ENCODE measurements around the gene VWDE. TPM values are rescaled to one million over a fixed set of nuclear protein-coding genes. Genes with fewer than 3 reads are reported as not detected.

VWDE gene
- total and polyA plus RNA-seq, 2 donors (not counting 1 experiment from before 2014, with no cell fraction given), result not detected

DNA sequence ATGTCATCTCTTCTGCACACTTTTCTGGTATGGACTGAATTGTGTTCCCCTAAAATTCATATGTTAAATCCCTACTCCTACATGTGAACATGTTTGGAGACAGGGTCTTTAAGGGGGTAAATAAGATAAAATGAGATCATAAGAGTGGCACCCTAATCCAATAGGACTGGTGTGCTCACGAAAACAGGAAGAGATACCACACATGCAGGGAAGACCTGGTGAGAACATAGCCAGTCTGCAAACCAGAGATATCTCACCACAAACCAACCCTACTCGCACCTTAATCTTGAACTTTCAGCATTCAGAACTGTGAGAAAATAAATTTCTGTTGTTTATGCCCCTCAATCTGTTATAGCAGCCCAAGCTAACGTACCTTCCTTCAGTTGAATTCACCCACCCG lies 51.8 kb downstream of the VWDE start:
- Histone ChIP-seq H4K20me1 (ENCODE audit: control insufficient read depth, insufficient read depth, low read length, poor library complexity, severe bottlenecking) (no peaks in the 10 kb centered on the region), H3K9me3 (ENCODE audit: control extremely low read depth in 1 of 3, control insufficient read depth in 2 of 3, insufficient read depth in 1 of 3, low read length in 2 of 3) (no peaks in the 10 kb centered on the region), H3K79me2 (ENCODE audit: control insufficient read depth, insufficient read depth, low read length) (no peaks in the 10 kb centered on the region), H3K9ac (ENCODE audit: low read length) (no peak overlapping the region), H3K4me2 (replicated peaks; ENCODE audit: low read depth, low read length, poor library complexity, severe bottlenecking) (no peak overlapping the region), H3K4me1 (ENCODE audit: control insufficient read depth in 2 of 2, insufficient read depth in 2 of 2, low read length in 2 of 2) (no peaks in the 10 kb centered on the region), H3K4me3 (ENCODE audit: control extremely low read depth in 1 of 5, extremely low read depth in 1 of 5, insufficient read depth in 1 of 5, low read depth in 2 of 5, low read length in 4 of 5) (no peak overlapping the region), H3K27me3 (replicated peaks in 1 of 4; ENCODE audit: control extremely low read depth in 1 of 4, control insufficient read depth in 3 of 4, insufficient read depth in 4 of 4, low read length in 3 of 4) (no peaks in the 10 kb centered on the region), H3K36me3 (replicated peaks in 1 of 2; ENCODE audit: control extremely low read depth in 1 of 2, control insufficient read depth in 1 of 2, extremely low read depth in 1 of 2, insufficient read depth in 2 of 2, low read length in 1 of 2) (no peaks in the 10 kb centered on the region), H3K27ac (ENCODE audit: low read length in 2 of 2) (no peak overlapping the region), H2AFZ (ENCODE audit: insufficient read depth, low read depth, low read length, poor library complexity, severe bottlenecking) (no peak overlapping the region)
- TF ChIP-seq EZH2 (IDR thresholded peaks at IDR 0.05; ENCODE audit: borderline replicate concordance, insufficient read depth, low read depth, low read length, poor library complexity, severe bottlenecking), result no peak
- TF ChIP-seq, protein P1, sequence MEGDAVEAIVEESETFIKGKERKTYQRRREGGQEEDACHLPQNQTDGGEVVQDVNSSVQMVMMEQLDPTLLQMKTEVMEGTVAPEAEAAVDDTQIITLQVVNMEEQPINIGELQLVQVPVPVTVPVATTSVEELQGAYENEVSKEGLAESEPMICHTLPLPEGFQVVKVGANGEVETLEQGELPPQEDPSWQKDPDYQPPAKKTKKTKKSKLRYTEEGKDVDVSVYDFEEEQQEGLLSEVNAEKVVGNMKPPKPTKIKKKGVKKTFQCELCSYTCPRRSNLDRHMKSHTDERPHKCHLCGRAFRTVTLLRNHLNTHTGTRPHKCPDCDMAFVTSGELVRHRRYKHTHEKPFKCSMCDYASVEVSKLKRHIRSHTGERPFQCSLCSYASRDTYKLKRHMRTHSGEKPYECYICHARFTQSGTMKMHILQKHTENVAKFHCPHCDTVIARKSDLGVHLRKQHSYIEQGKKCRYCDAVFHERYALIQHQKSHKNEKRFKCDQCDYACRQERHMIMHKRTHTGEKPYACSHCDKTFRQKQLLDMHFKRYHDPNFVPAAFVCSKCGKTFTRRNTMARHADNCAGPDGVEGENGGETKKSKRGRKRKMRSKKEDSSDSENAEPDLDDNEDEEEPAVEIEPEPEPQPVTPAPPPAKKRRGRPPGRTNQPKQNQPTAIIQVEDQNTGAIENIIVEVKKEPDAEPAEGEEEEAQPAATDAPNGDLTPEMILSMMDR (IDR thresholded peaks at IDR 0.05), result no peak
- Mint-ChIP-seq H3K27me3 (no peaks in the 10 kb centered on the region), H3K4me1 (no peaks in the 10 kb centered on the region), H3K27ac (no peak overlapping the region), H3K9me3 (ENCODE audit: insufficient read depth) (peaks cover 2% of the 10 kb centered on the region), H3K4me3 (no peak overlapping the region)
- DNase-seq (no peak), ATAC-seq (ENCODE audit: low read depth) (no peak)
- WGBS (ENCODE audit: insufficient coverage), result 69% methylated on average over 2 of the region's 4 CpGs
- intact Hi-C loops (cut with micrococcal nuclease), result no loop called here
- ChIA-PET POLR2A (no interaction called here), CTCF (no interaction called here)

DNA sequence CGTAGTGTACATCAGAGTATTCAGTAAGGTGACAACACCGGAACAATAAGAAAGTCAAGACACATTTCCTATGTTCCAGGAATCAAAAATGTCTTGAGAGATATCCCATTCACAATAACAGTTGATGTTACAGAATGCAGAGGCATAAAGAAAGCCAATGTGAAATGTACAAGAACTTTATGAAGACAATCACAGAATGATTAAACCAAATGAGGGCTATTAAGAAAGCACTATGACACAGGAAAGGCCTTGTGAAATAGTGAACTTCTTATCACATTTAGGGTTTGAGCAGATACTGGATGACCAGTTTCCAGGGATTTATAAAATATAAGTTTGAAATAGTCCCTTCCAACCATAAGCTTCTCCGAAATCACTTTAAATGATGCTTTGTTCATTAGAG lies 52.7 kb downstream of the VWDE start:
- Mint-ChIP-seq H3K27me3 (no peaks in the 10 kb centered on the region), H3K4me3 (no peak overlapping the region), H3K4me1 (no peaks in the 10 kb centered on the region), H3K9me3 (ENCODE audit: insufficient read depth) (peaks cover 2% of the 10 kb centered on the region), H3K27ac (no peak overlapping the region)
- ChIA-PET POLR2A (no interaction called here), CTCF (no interaction called here)
- Histone ChIP-seq H3K4me2 (replicated peaks; ENCODE audit: low read depth, low read length, poor library complexity, severe bottlenecking) (no peak overlapping the region), H3K79me2 (ENCODE audit: control insufficient read depth, insufficient read depth, low read length) (no peaks in the 10 kb centered on the region), H3K9me3 (ENCODE audit: control extremely low read depth in 1 of 3, control insufficient read depth in 2 of 3, insufficient read depth in 1 of 3, low read length in 2 of 3) (no peaks in the 10 kb centered on the region), H2AFZ (ENCODE audit: insufficient read depth, low read depth, low read length, poor library complexity, severe bottlenecking) (no peak overlapping the region), H3K27ac (ENCODE audit: low read length in 2 of 2) (no peak overlapping the region), H4K20me1 (ENCODE audit: control insufficient read depth, insufficient read depth, low read length, poor library complexity, severe bottlenecking) (no peaks in the 10 kb centered on the region), H3K27me3 (replicated peaks in 1 of 4; ENCODE audit: control extremely low read depth in 1 of 4, control insufficient read depth in 3 of 4, insufficient read depth in 4 of 4, low read length in 3 of 4) (no peaks in the 10 kb centered on the region), H3K4me3 (ENCODE audit: control extremely low read depth in 1 of 5, extremely low read depth in 1 of 5, insufficient read depth in 1 of 5, low read depth in 2 of 5, low read length in 4 of 5) (no peak overlapping the region), H3K9ac (ENCODE audit: low read length) (no peak overlapping the region), H3K4me1 (ENCODE audit: control insufficient read depth in 2 of 2, insufficient read depth in 2 of 2, low read length in 2 of 2) (no peaks in the 10 kb centered on the region), H3K36me3 (replicated peaks in 1 of 2; ENCODE audit: control extremely low read depth in 1 of 2, control insufficient read depth in 1 of 2, extremely low read depth in 1 of 2, insufficient read depth in 2 of 2, low read length in 1 of 2) (no peaks in the 10 kb centered on the region)
- intact Hi-C loops (cut with micrococcal nuclease), result no loop called here
- no CpG with 5 or more reads among the region's 3 CpGs for WGBS (ENCODE audit: insufficient coverage)
- no peak for TF ChIP-seq EZH2 (IDR thresholded peaks at IDR 0.05; ENCODE audit: borderline replicate concordance, insufficient read depth, low read depth, low read length, poor library complexity, severe bottlenecking)
- TF ChIP-seq, protein P1 (IDR thresholded peaks at IDR 0.05), result no peak
- ATAC-seq (ENCODE audit: low read depth), result no peak
- DNase-seq, result no peak

All from B cell (primary cell).